Astrocyte of the spinal cord (primary cell): Measurements from ENCODE around the gene SEC22A.

Experiments
- DNase-seq: peaks from one replicate; pipeline ENCODE4 v3.0.0; 2011; ENCODE audit warnings: low read depth, low spot score
- H3K4me3 ChIP-seq: 2 replicates; pipeline ENCODE4 v1.5.1; 2011; ENCODE audit warnings: low read depth, mild to moderate bottlenecking, low read length, moderate library complexity
- CTCF ChIP-seq: IDR thresholded peaks from 2 replicates; pipeline ENCODE4 v1.5.1; 2012; ENCODE audit warnings: low read depth, mild to moderate bottlenecking, low read length, inconsistent platforms
- in situ Hi-C: cut with HindIII; loops from 2 replicates; pipeline ENCODE4 v1.10.0; 2017; ENCODE audit warnings: low sequenced_read_pairs

Gene SEC22A

DNA sequence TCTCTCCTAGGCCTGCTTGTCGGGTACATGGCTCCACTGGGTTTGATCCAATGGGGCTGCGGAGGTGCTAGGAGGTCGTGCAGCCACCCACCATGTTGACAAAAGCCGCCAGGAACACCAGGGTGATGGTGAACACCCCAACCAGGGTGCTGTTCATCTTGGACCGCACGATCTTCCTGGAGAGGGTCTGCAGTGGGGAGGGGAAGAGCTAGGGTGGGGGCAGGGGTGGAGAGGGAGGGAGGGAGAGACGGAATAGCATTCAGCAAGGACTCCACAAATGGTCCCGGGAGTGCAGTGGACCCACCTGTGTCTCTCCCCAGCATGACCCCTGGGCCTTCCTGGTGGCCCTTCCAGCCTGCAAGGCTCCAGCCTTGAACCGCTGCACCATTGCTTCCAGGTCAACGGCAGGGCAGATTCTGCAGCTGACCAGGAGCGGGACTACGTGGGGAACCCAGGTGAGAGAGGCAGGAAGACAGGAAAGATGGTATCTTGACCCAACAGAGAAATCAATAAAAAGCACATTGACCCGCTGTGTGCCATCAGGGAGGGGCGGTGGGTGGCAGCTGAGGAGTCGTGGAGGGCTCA is 102.3 kb downstream of the SEC22A start:
- no peak for TF ChIP-seq CTCF
- no peak overlapping the region for H3K4me3 ChIP-seq
- no peak for DNase-seq
- in situ Hi-C loops = no loop called here

DNA sequence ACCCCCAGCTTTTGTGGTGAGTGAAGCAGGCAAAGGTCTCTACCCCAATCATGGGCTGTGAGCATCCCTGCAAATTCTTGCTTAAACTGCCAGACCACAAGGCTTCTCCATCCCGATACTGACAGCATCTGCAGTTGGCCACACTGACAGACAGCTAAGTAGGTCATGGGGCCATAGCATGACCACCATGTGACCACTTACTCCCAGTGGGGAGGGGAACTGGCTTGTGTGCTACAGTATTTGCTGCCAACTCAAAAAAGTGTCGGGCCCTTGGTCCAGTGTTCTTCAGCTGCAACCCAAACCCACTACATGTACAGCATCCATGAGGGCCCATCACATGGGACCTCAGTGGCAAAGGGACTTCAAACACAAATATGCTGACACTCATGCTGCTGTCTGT is 103.4 kb downstream of the SEC22A start:
- no peak for DNase-seq
- TF ChIP-seq CTCF = no peak
- in situ Hi-C loops = no loop called here
- no peak overlapping the region for H3K4me3 ChIP-seq

DNA sequence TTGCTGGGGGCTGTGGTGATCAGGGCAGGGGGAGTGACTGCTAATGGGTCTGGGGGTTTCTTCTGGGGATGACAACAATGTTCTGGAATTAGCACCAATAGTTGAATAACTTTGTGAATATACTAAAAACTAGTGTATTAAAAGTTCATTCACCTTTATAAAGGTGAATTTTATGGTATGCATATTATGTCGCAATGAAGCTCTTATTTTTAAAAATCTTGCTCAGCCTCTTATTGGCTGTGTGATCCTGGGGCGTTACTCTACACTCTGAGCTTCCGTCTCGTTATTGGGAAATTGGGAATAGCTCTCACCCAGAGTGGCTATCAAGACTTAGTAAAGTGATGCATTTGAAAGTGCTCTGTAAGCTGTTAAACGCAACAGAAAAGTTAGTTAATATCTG is 105.3 kb downstream of the SEC22A start:
- no peak for TF ChIP-seq CTCF
- no peak for DNase-seq
- in situ Hi-C loops = no loop called here
- no peak overlapping the region for H3K4me3 ChIP-seq

- no peak for TF ChIP-seq CTCF
- in situ Hi-C loops = no loop called here
- no peak for DNase-seq
- H3K4me3 ChIP-seq = no peak overlapping the region
These were observed 108.4 kb downstream of the SEC22A start for GRCh38 chr3:123310186-123310585.

GRCh38 chr3:123310741-123311140 is 109.0 kb downstream of the SEC22A start:
- H3K4me3 ChIP-seq = no peak overlapping the region
- in situ Hi-C loops = no loop called here
- no peak for DNase-seq
- no peak for TF ChIP-seq CTCF

- no peak for TF ChIP-seq CTCF
- in situ Hi-C loops = no loop called here
- no peak for DNase-seq
- H3K4me3 ChIP-seq = no peak overlapping the region
These were observed 109.5 kb downstream of the SEC22A start for GRCh38 chr3:123311201-123311600.
